Suprapubic skin (tissue), 3 donors: ENCODE data around the gene SELE.

Source experiments
- EP300 ChIP-seq: sonication (generic); formaldehyde crosslinking; IDR thresholded peaks from one replicate; pipeline ENCODE4 v1.6.1; 2017; ENCODE audit warnings: antibody characterized with exemption
- POLR2A ChIP-seq, 2 donors: fragments of 450-650 bp; IDR thresholded peaks; one replicate each; pipeline ENCODE4 v1.6.1; 2017; ENCODE audit warnings: antibody characterized with exemption in 2 of 2, mild to moderate bottlenecking in 2 of 2, moderate library complexity in 2 of 2
- TF ChIP-seq, protein P1 (sequence below), 2 donors: fragments of 200-600 bp in 1 of 2; fragments of 450-650 bp in 1 of 2; sonication (generic) in 1 of 2; IDR thresholded peaks; one replicate each; pipeline ENCODE4 v1.5.1; 2016 to 2019; ENCODE audit warnings: antibody characterized with exemption in 2 of 2, mild to moderate bottlenecking in 1 of 2, moderate library complexity in 1 of 2

DNA sequence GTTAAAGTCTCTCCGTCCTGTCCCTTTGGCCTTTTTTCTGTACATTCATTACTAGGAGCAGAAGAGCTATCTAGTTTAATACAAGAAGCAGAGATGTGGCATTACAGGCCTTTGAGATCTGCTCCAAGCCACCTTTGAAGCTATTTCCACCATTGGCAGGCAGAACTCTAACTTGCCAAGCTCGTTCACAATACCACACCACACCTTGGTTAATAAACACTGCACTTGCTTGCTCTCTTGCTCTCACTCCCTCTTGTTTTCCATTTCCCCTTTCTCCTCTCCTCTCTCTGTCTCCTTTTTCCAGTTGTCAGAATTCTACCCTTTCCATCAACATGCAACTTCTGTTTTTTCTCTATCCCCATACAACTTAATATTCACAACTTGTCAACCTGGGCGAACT is 7.0 kb downstream of the SELE start:
- TF ChIP-seq, protein P1, sequence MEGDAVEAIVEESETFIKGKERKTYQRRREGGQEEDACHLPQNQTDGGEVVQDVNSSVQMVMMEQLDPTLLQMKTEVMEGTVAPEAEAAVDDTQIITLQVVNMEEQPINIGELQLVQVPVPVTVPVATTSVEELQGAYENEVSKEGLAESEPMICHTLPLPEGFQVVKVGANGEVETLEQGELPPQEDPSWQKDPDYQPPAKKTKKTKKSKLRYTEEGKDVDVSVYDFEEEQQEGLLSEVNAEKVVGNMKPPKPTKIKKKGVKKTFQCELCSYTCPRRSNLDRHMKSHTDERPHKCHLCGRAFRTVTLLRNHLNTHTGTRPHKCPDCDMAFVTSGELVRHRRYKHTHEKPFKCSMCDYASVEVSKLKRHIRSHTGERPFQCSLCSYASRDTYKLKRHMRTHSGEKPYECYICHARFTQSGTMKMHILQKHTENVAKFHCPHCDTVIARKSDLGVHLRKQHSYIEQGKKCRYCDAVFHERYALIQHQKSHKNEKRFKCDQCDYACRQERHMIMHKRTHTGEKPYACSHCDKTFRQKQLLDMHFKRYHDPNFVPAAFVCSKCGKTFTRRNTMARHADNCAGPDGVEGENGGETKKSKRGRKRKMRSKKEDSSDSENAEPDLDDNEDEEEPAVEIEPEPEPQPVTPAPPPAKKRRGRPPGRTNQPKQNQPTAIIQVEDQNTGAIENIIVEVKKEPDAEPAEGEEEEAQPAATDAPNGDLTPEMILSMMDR (IDR thresholded peaks at IDR 0.05) = no peak
- TF ChIP-seq EP300 = no peak
- TF ChIP-seq POLR2A (IDR thresholded peaks at IDR 0.05) = no peak
